ENCODE results near the gene GPR132. TPM values are rescaled to one million over a fixed set of nuclear protein-coding genes. Genes with fewer than 3 reads are reported as not detected.

Gene GPR132
- total and polyA plus RNA-seq, 10 of the 15 experiments (the other 5 are each of a cell fraction or from before 2014, with no cell fraction given), result 1.9 to 49.3 (median 20.4) TPM

GRCh38 chr14:105045710-105046326, 19.4 kb downstream of the GPR132 start:
- Histone ChIP-seq H3K27ac (ENCODE audit: control insufficient read depth, insufficient read depth) (no peak overlapping the region), H3K9me3 (replicated peaks; ENCODE audit: control insufficient read depth, insufficient read depth, low read length) (no peaks in the 10 kb centered on the region), H2AFZ (ENCODE audit: control insufficient read depth, low read depth, low read length) (no peak overlapping the region), H3K36me3 (ENCODE audit: control insufficient read depth in 2 of 2, insufficient read depth in 2 of 2, low read length in 1 of 2) (peaks cover 17 to 19% of the 10 kb centered on the region in 2 experiments), H3K4me2 (ENCODE audit: control insufficient read depth, insufficient read depth) (no peak overlapping the region), H3K27me3 (replicated peaks in 1 of 2; ENCODE audit: control insufficient read depth in 2 of 2, insufficient read depth in 2 of 2, low read length in 1 of 2) (no peaks in the 10 kb centered on the region), H3K4me1 (ENCODE audit: control insufficient read depth, insufficient read depth, low read length) (peaks cover 7% of the 10 kb centered on the region), H3K79me2 (ENCODE audit: control insufficient read depth, insufficient read depth, low read length) (no peaks in the 10 kb centered on the region; the same call in none of the 2 replicates), H4K20me1 (ENCODE audit: control insufficient read depth, insufficient read depth) (0 out of 2 replicates have a peak, but pooled peaks cover 3% of the 10 kb centered on the region), H3K4me3 (no peak overlapping the region), H3K9ac (ENCODE audit: control insufficient read depth, insufficient read depth, low read length) (no peak overlapping the region)
- no TSS peak for BruUV-seq (replicated peaks)
- ChIA-PET CTCF (interaction anchor here (0.6 to 5.4 kb wide), 25 partner anchors 9 to 220 kb away, joined by 3 to 82 read pairs (median 7); partner anchors contain the start of genes CDCA4, CLBA1 and GPR132), POLR2A (interaction anchor here (0.6 to 1.2 kb wide), 3 partner anchors 20 to 37 kb away, joined by 3 to 4 read pairs (median 4); no protein-coding TSS in a partner anchor), RAD21 (ENCODE audit: unreplicated experiment) (interaction anchor here (0.6 to 3.9 kb wide), 13 partner anchors 17 to 1198 kb away, joined by 3 to 26 read pairs (median 3); partner anchors contain the start of genes CDCA4 and CLBA1), SMC1A (ENCODE audit: uncharacterized antibody, unreplicated experiment) (interaction anchor here (0.7 to 4.2 kb wide), 15 partner anchors 11 to 150 kb away, joined by 3 to 24 read pairs (median 4); partner anchors contain the start of gene CDCA4)
- in situ Hi-C loops (cut with MboI), result loop anchor here (5.0 to 10.0 kb wide), 2 partner anchors 64 to 151 kb away; no protein-coding TSS in a partner anchor
- peak; percentile 89 for FAIRE-seq
- ATAC-seq, result peak; percentile 84
- DNase-seq (ENCODE audit: low read depth, low spot score), result no peak
- intact Hi-C loops (cut with micrococcal nuclease; ENCODE audit: unreplicated experiment), result loop anchor here (1.0 to 5.0 kb wide), 4 partner anchors 19 to 149 kb away; no protein-coding TSS in a partner anchor
- 2% methylated on average over 42 of the region's 42 CpGs for WGBS (ENCODE audit: insufficient coverage, insufficient replicate concordance, low lambda C conversion rate, missing lambda C conversion rate)
- TF ChIP-seq ETV6 (conservative IDR thresholded peaks at IDR 0.05 in 1 of 2, IDR thresholded peaks at IDR 0.05 in 1 of 2; ENCODE audit: borderline replicate concordance in 1 of 2, low read depth in 1 of 2), result 0 out of 4 replicates have a peak, but pooled peaks of 1 of the 2 experiments have one; percentile 53
- no peak for TF ChIP-seq SUPT20H (IDR thresholded peaks at IDR 0.05; ENCODE audit: borderline replicate concordance, control insufficient read depth, low read depth, low read length)
- TF ChIP-seq ZNF592 (IDR thresholded peaks at IDR 0.05), result peak; percentile 96
- 0 out of 2 replicates have a peak, but pooled peaks have one; percentile 32 for TF ChIP-seq ATF3 (IDR thresholded peaks at IDR 0.05; ENCODE audit: borderline replicate concordance, extremely low read depth, low read depth, low read length)
- TF ChIP-seq IKZF2 (IDR thresholded peaks at IDR 0.05), result no peak
- TF ChIP-seq CEBPB (IDR thresholded peaks at IDR 0.05; ENCODE audit: borderline replicate concordance in 1 of 2, low read depth in 2 of 2, low read length in 2 of 2), result no peak; a peak in 1 of 4 replicates
- no peak; the same call in 1 of the 2 replicates for TF ChIP-seq PAX5 (IDR thresholded peaks at IDR 0.05; ENCODE audit: borderline replicate concordance, low read depth, low read length)
- peak; percentile 99 to 100 (median 100); a peak in 5 of 6 replicates for TF ChIP-seq CTCF (IDR thresholded peaks at IDR 0.05 in 2 of 3, conservative IDR thresholded peaks at IDR 0.05 in 1 of 3; ENCODE audit: control insufficient read depth in 2 of 3, extremely low read depth in 1 of 3, insufficient read depth in 1 of 3, low read depth in 3 of 3, low read length in 3 of 3)
- TF ChIP-seq ZNF622 (IDR thresholded peaks at IDR 0.05), result no peak
- TF ChIP-seq NRF1 (conservative IDR thresholded peaks at IDR 0.05; ENCODE audit: low read depth, low read length), result no peak; the same call in 1 of the 2 replicates
- TF ChIP-seq TARDBP (IDR thresholded peaks at IDR 0.05; ENCODE audit: borderline replicate concordance), result peak; percentile 57; the same call in 1 of the 2 replicates
- no peak for TF ChIP-seq IRF5 (IDR thresholded peaks at IDR 0.05; ENCODE audit: borderline replicate concordance)
- TF ChIP-seq POU2F2 (IDR thresholded peaks at IDR 0.05; ENCODE audit: borderline replicate concordance, low read depth, low read length), result peak; percentile 81; the same call in 2 of the 3 replicates
